Neural progenitor cell (in vitro differentiated cells): ENCODE measurements around the gene ZBTB24. TPM values are rescaled to one million over a fixed set of nuclear protein-coding genes. Genes with fewer than 3 reads are reported as not detected.

Experiments
- DNase-seq: peaks from one replicate; pipeline ENCODE4 v3.0.0-alpha.2; 2016; ENCODE audit warnings: low spot score
- H2AFZ ChIP-seq: fragments of 200-600 bp; sonication (generic); replicated peaks from 2 replicates; pipeline ENCODE4 v1.6.1; 2016; ENCODE audit warnings: antibody characterized with exemption
- H3F3A ChIP-seq: fragments of 200-600 bp; sonication (generic); 2 replicates; pipeline ENCODE4 v1.6.1; 2016; ENCODE audit warnings: antibody characterized with exemption, low read depth
- H3K27ac ChIP-seq: fragments of 200-600 bp; sonication (generic); 2 replicates; pipeline ENCODE4 v1.5.1; 2016; ENCODE audit warnings: mild to moderate bottlenecking
- H3K27me3 ChIP-seq: fragments of 200-600 bp; sonication (generic); 2 replicates; pipeline ENCODE4 v1.6.1; 2016; ENCODE audit warnings: mild to moderate bottlenecking, moderate library complexity
- H3K36me3 ChIP-seq: fragments of 200-600 bp; sonication (generic); 2 replicates; pipeline ENCODE4 v1.5.1; 2016
- H3K4me1 ChIP-seq: fragments of 200-600 bp; sonication (generic); 2 replicates; pipeline ENCODE4 v1.6.1; 2016; ENCODE audit warnings: mixed run types
- H3K4me2 ChIP-seq: fragments of 200-600 bp; sonication (generic); 2 replicates; pipeline ENCODE4 v1.6.1; 2016
- H3K4me3 ChIP-seq: fragments of 200-600 bp; sonication (generic); 2 replicates; pipeline ENCODE4 v1.5.1; 2016
- H3K79me2 ChIP-seq: fragments of 200-600 bp; sonication (generic); 2 replicates; pipeline ENCODE4 v1.6.1; 2016; ENCODE audit warnings: low read depth
- H3K9ac ChIP-seq: fragments of 200-600 bp; sonication (generic); 2 replicates; pipeline ENCODE4 v1.6.1; 2016
- H3K9me3 ChIP-seq: fragments of 200-600 bp; sonication (generic); 2 replicates; pipeline ENCODE4 v1.5.1; 2016; ENCODE audit warnings: low read depth
- H4K20me1 ChIP-seq: fragments of 200-600 bp; sonication (generic); 2 replicates; pipeline ENCODE4 v1.6.1; 2016; ENCODE audit warnings: low read depth
- H3K27ac Mint-ChIP-seq: 3 replicates; pipeline ENCODE4 v1.8.0; 2021; ENCODE audit warnings: mixed read lengths
- H3K27me3 Mint-ChIP-seq: 2 replicates; pipeline ENCODE4 v1.8.0; 2022; ENCODE audit warnings: low read depth, mild to moderate bottlenecking, inconsistent platforms, moderate library complexity, mixed read lengths; ENCODE audit not compliant: insufficient read depth
- H3K36me3 Mint-ChIP-seq: 3 replicates; pipeline ENCODE4 v1.8.0; 2021; ENCODE audit warnings: mixed read lengths
- H3K4me1 Mint-ChIP-seq: 3 replicates; pipeline ENCODE4 v1.8.0; 2021; ENCODE audit warnings: mixed read lengths
- H3K4me3 Mint-ChIP-seq: 3 replicates; pipeline ENCODE4 v1.8.0; 2021; ENCODE audit warnings: mild to moderate bottlenecking, moderate library complexity, mixed read lengths
- H3K9me3 Mint-ChIP-seq: 3 replicates; pipeline ENCODE4 v1.8.0; 2020; ENCODE audit warnings: mixed read lengths
- CTCF ChIP-seq: fragments of 200-600 bp; sonication (generic); IDR thresholded peaks from 2 replicates; pipeline ENCODE4 v1.5.1; 2017; ENCODE audit warnings: antibody characterized with exemption, mild to moderate bottlenecking
- EZH2 ChIP-seq: fragments of 200-600 bp; sonication (generic); IDR thresholded peaks from 2 replicates; pipeline ENCODE4 v1.6.1; 2017; ENCODE audit warnings: antibody characterized with exemption, mild to moderate bottlenecking, moderate library complexity
- EZH2phosphoT487 ChIP-seq: fragments of 200-600 bp; sonication (generic); IDR thresholded peaks from 2 replicates; pipeline ENCODE4 v1.6.1; 2017; ENCODE audit warnings: antibody characterized with exemption
- total RNA-seq: library from RNA; depleted of rRNA; stranded (reverse); fragments of >200 nt; gene quantifications from 2 replicates; pipeline ENCODE4 v1.2.3, GENCODE V29; 2015; ENCODE audit warnings: low replicate concordance

ZBTB24 gene
- total RNA-seq: 13.9 and 17.3 TPM in 2 replicates

- peaks cover 16% of the 10 kb centered on the region for H3K27me3 Mint-ChIP-seq
- no peaks in the 10 kb centered on the region for H4K20me1 ChIP-seq
- peaks cover 34% of the 10 kb centered on the region for H3K4me1 Mint-ChIP-seq
- H3K27ac Mint-ChIP-seq: no peak within 1 kb of the TSS
- peaks cover 27% of the 10 kb centered on the region for H3K36me3 Mint-ChIP-seq
- H3K36me3 ChIP-seq: no peaks in the 10 kb centered on the region
- peaks cover 49% of the 10 kb centered on the region for H3K79me2 ChIP-seq
- H3K4me3 Mint-ChIP-seq: peak within 1 kb of the TSS; percentile 90
- peaks cover 18% of the 10 kb centered on the region for H3F3A ChIP-seq
- H2AFZ ChIP-seq: peak within 1 kb of the TSS; percentile 86
- TF ChIP-seq EZH2phosphoT487 (no peak), CTCF (peak; percentile 4)
- peak; percentile 97 for DNase-seq
- peaks cover 39% of the 10 kb centered on the region for H3K4me1 ChIP-seq
- H3K9me3 Mint-ChIP-seq: no peaks in the 10 kb centered on the region
- no peaks in the 10 kb centered on the region for H3K9me3 ChIP-seq
- peak within 1 kb of the TSS; percentile 23 for H3K27ac ChIP-seq
- H3K4me2 ChIP-seq: peak within 1 kb of the TSS; percentile 99
- peak within 1 kb of the TSS; percentile 98 for H3K4me3 ChIP-seq
- H3K27me3 ChIP-seq: peaks cover 17% of the 10 kb centered on the region
- H3K9ac ChIP-seq: peak within 1 kb of the TSS; percentile 65
Measured at GRCh38 chr6:109482905-109483734, at the start of gene ZBTB24. Gene ZBTB24 (minus strand): TSS chr6:109483219. CDS start chr6:109482026, 1,193 bp downstream.

DNA sequence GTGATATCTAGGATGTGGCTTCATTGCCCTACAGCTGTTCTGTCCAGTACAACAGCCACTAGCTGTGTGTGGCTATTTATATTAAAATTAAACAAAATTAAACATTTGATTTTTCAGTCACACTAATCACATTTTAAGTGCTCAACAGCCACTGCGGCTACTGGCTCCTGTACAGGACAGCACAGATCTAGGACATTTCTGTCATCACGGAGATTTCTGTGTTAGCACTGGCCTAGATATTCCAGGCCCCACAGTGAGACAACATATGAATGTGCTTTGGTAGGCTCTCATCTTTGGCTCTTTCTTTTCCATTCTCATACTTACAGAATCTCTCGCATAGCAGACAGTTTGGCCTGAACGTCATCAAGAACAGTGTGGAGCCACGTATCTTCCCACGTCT lies 48.4 kb upstream of the ZBTB24 start:
- H3K36me3 Mint-ChIP-seq: no peaks in the 10 kb centered on the region
- H3K27ac Mint-ChIP-seq: no peak overlapping the region
- peaks cover 3% of the 10 kb centered on the region for H3K9me3 Mint-ChIP-seq
- H3K9ac ChIP-seq: no peak overlapping the region
- H3K9me3 ChIP-seq: no peaks in the 10 kb centered on the region
- no peak overlapping the region for H3K27ac ChIP-seq
- no peaks in the 10 kb centered on the region for H3K36me3 ChIP-seq
- no peaks in the 10 kb centered on the region for H4K20me1 ChIP-seq
- H2AFZ ChIP-seq: no peak overlapping the region
- peaks cover 3% of the 10 kb centered on the region for H3K27me3 Mint-ChIP-seq
- no peak overlapping the region for H3K4me3 ChIP-seq
- H3K4me1 Mint-ChIP-seq: no peaks in the 10 kb centered on the region
- TF ChIP-seq EZH2phosphoT487 (no peak), CTCF (no peak), EZH2 (no peak)
- H3K79me2 ChIP-seq: no peaks in the 10 kb centered on the region
- H3K27me3 ChIP-seq: no peaks in the 10 kb centered on the region
- H3F3A ChIP-seq: no peaks in the 10 kb centered on the region
- H3K4me2 ChIP-seq: no peak overlapping the region
- DNase-seq: no peak
- no peaks in the 10 kb centered on the region for H3K4me1 ChIP-seq
- no peak overlapping the region for H3K4me3 Mint-ChIP-seq

GRCh38 chr6:109527989-109528388 lies 45.0 kb upstream of the ZBTB24 start:
- no peak overlapping the region for H3K4me3 Mint-ChIP-seq
- peaks cover 6% of the 10 kb centered on the region for H3K27me3 Mint-ChIP-seq
- H3K9ac ChIP-seq: no peak overlapping the region
- H3K4me2 ChIP-seq: no peak overlapping the region
- H3K4me1 ChIP-seq: no peaks in the 10 kb centered on the region
- H4K20me1 ChIP-seq: no peaks in the 10 kb centered on the region
- H3K36me3 Mint-ChIP-seq: no peaks in the 10 kb centered on the region
- H3K79me2 ChIP-seq: no peaks in the 10 kb centered on the region
- H3K9me3 Mint-ChIP-seq: peaks cover 11% of the 10 kb centered on the region
- no peaks in the 10 kb centered on the region for H3K27me3 ChIP-seq
- TF ChIP-seq CTCF: peak; percentile 56
- TF ChIP-seq EZH2phosphoT487: no peak
- no peak for TF ChIP-seq EZH2
- peak; percentile 40 for DNase-seq
- H3K4me3 ChIP-seq: no peak overlapping the region
- H3K27ac ChIP-seq: no peak overlapping the region
- peaks cover 4% of the 10 kb centered on the region for H3K36me3 ChIP-seq
- no peaks in the 10 kb centered on the region for H3K9me3 ChIP-seq
- H2AFZ ChIP-seq: no peak overlapping the region
- no peaks in the 10 kb centered on the region for H3K4me1 Mint-ChIP-seq
- no peak overlapping the region for H3K27ac Mint-ChIP-seq
- H3F3A ChIP-seq: no peaks in the 10 kb centered on the region
